CD4-positive, alpha-beta T cell treated with Interleukin-6 at 100 ng/mL for 8 hours (primary cell): ENCODE results near the gene ATP6V1G2.
A peak's percentile ranks its signal among the peaks of the same experiment; 100 is the strongest.

Experiments used
- DNase-seq: peaks from one replicate; pipeline ENCODE4 v3.0.0-alpha.2; 2020; ENCODE audit warnings: mixed read lengths, low spot score

ATP6V1G2 gene

DNA sequence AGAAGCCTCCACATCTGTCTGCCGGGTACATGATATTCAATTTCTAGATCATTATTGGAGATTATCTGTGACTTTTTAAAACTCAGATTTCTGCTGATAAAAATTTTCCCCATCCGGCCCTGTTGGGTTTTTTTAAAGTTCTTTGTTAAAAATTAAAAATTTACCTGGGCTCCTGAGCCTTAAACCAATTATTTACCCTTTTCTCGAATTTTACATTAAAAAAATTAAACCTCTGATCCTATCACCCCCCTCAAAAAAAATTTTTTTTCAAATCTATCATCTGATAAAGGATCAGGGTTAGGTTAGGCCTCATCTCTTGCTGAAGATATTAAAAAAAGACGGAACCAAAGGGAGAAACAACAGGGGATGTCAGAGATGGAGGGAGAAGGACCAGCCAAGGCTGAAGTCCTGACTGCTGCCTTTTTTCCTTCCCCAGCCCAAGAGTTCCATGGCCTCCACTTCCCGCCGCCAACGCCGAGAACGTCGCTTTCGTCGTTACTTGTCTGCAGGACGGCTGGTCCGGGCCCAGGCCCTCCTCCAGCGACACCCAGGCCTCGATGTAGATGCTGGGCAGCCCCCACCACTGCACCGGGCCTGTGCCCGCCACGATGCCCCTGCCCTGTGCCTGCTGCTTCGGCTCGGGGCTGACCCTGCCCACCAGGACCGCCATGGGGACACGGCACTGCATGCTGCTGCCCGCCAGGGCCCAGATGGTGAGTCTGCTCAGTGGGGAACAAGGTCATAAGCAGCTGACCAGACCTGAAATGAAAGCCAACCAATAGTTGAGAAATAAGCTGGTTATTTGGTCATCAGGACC lies 1.5 kb upstream of the ATP6V1G2 start:
- no peak for DNase-seq

DNA sequence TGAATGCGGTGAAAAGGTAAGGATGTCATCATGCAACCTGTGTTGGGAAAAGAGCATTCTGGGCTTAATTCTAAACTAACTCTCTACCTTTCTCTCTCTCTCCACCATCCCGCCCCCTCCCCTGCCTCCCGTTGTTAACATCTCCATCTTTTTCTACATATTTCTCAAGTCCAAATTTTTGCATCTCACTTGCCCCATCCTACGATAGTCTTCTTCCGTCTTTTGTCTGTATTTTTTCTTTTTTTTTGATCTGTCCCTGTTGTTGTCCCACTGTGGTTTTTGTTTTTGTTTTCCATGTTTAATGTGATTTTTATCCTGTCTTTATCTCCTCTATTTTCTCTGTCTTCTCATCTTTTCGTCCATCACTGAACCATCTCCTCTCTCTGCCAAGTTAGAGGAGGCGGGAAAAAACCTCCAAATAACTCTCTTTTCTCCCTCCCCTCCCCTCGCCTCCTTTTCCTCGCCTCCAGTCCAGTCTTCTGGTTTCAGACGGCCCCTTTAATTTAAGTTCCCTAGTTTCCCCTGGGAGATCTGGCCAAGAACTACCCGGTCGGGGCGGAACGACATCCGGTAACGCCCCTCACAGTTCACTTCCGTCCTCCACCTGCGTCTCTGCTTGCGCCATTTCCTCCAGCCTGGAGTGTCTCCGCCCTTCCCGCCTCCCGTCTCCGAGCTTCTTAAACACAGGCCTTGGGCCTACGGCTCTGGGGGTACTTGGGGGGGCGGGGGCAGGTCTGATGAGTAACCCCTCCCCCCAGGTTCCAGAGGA lies 734 bp upstream of the ATP6V1G2 start, which contains the start of gene NFKBIL1:
TSS of gene NFKBIL1 (plus strand) at position 651 of the 769 bp plus-strand sequence. CDS start at position 738, 87 bp downstream.
- DNase-seq: peak; percentile 90

DNA sequence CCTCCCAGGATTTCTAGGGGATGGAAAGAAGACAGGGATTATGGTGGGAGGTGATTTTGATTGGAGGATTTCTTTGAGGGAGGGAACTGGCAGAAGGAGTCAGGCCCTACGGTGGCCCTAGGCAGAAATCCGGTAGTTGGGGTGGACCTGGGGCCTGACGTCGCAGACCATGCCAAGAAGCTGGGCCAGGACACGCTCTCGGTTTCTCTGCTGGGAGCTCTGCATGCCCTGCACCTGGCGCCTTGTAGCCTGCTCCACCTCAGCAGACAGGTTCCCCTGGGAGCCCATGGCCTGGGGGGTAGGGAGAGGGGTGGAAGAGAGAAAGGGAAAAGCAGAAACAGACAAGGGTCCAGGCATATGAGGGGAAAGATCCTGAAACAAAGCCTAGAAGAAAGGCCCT lies 1.1 kb downstream of the ATP6V1G2 start:
- DNase-seq: no peak

DNA sequence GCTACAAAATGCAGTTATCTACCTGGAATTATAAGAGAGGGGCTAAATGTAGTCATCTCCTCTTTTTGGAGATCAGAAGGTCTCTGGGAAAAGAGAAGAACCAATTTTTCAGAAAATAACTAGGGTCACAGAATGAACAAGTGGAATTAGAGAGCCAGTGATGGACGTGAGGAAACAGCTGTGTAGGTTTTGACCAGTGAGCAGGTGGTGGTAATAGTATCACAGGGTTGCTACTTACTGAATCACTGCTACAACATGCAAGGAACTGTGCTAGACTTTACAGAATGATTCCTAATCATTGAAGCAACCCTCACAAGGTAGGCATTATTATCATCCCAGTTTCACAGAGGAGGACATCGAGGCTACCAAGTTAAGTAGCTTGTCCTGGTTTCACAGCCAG lies 1.7 kb downstream of the ATP6V1G2 start:
- DNase-seq: no peak

- DNase-seq: no peak
Observed at GRCh38 chr6:31543639-31544038, 2.8 kb downstream of the ATP6V1G2 start.

DNA sequence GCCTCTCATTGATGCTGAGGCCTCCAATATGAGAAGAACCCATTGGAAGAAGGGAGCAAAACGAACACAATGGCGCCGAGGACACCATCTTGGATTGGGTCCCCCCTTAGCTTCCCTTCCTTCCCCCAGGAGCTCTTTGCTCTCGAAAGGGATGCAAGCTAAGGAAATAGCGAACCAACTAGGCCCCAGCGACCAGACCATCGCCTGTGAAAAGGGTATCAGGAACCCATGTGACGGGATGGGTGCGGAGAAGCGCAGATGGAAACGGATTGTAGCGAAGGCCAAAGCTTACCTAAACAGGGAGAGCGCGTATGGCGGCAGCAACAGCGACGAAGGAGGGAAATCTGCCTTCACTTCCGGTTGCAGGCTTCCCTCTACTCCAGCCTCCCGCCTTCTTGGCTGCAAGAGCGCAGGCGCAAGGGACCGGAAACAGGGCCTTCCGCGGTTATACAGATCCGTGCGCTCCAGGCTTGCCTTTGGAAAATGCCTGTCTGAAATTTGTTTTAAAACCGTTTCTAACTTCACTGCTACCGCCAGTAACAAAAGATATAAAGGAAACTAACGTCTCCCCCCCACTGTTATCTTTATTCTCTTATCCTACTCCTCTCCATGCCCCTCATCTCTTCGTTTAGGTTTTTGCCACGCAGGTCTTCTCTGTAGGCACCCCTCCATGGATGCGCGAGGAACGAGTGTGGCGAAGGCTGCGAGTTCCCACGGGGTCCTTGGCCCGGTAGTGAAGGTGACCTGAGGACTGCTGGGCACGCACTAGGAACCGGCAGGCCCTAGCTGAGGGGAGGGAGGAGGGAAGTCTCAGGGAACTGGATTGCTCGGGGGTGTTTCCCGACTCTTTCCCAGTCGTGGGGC lies 4.5 kb downstream of the ATP6V1G2 start, which contains the start of gene DDX39B:
TSS of gene DDX39B (minus strand) at position 346 of the 864 bp plus-strand sequence. CDS start 1,471 bp downstream, outside the sequence.
- DNase-seq: peak; percentile 96

GRCh38 chr6:31541059-31541657 lies 5.2 kb downstream of the ATP6V1G2 start:
- DNase-seq: peak; percentile 62

DNA sequence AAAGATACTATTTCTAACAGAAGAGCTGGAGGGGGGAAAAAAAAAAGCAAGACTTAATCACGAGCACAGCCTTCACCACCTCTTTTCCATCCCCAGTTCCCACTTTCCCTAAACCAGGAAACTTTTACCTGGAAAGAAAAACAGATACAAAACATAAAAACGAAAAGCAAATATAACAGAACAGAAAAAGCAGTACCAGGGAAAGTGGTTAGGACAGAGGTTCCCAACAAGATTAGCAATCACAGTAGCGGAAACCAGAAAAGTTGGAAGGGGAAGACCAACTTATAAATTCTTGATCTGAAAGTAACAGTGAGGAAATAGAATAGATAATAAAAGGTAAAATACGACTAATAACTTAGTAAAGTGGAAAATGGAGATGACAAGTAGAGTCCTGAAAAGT lies 5.8 kb downstream of the ATP6V1G2 start:
- DNase-seq: no peak

GRCh38 chr6:31538805-31539400 lies 7.5 kb downstream of the ATP6V1G2 start:
- DNase-seq: no peak

GRCh38 chr6:31535538-31536324 lies 10.7 kb downstream of the ATP6V1G2 start:
- no peak for DNase-seq

GRCh38 chr6:31534521-31535040 lies 11.8 kb downstream of the ATP6V1G2 start:
- DNase-seq: no peak

- no peak for DNase-seq
Observed at GRCh38 chr6:31534011-31534410, 12.4 kb downstream of the ATP6V1G2 start.

DNA sequence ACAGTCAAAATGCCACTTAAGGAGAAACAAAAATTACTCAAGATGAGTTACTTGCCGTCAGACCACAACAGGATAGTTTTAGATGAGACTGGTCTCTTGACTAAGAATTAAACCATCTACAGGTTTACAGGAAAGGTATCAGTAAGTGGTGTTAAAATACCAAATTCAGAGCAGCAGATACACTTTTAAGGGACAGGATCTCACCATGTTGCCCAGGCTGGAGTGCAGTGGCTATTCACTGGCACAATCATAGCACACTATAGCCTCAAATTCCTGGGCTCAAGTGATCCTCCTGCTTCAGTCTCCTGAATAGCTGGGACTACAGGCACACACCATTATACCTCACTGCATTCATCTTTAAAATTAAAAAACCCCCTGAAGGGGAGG lies 13.0 kb downstream of the ATP6V1G2 start:
- no peak for DNase-seq

DNA sequence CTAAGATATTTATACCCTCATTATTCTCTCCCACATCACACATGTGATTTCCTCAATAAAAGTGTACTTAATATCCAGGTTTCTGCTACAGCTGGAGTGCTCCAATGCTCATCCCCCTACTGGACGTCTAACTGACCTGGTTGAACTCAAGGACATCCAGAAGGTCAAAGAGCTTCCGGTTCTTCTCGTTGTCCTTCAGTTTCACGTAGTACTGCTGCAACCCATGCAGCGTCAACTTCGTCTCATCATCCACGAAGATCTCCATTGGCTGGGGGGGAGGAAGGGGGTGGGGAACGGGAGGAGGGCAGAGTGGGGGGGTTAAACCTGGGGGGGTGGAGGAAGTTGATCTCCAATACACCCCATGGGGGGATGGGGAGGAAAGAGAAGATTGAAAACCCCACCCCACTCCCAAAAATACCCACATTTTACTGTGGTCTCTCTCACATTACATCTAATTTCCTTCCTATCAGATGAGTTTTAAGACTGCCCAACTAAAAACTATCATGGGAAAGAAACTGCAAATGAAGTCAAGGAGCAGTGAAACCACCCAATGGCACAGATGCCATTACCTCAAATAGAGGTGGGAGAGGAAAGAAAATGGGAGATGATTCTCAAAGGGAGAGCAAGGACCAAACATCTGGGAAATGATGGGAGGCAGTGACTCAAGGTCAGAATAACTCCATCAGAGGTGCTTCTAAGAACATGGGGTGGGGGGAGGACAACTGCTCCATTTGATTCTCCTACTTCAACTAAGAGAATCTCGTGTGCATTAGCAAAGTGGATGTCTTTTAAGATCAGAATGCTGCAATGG lies 13.6 kb downstream of the ATP6V1G2 start:
- no peak for DNase-seq

DNA sequence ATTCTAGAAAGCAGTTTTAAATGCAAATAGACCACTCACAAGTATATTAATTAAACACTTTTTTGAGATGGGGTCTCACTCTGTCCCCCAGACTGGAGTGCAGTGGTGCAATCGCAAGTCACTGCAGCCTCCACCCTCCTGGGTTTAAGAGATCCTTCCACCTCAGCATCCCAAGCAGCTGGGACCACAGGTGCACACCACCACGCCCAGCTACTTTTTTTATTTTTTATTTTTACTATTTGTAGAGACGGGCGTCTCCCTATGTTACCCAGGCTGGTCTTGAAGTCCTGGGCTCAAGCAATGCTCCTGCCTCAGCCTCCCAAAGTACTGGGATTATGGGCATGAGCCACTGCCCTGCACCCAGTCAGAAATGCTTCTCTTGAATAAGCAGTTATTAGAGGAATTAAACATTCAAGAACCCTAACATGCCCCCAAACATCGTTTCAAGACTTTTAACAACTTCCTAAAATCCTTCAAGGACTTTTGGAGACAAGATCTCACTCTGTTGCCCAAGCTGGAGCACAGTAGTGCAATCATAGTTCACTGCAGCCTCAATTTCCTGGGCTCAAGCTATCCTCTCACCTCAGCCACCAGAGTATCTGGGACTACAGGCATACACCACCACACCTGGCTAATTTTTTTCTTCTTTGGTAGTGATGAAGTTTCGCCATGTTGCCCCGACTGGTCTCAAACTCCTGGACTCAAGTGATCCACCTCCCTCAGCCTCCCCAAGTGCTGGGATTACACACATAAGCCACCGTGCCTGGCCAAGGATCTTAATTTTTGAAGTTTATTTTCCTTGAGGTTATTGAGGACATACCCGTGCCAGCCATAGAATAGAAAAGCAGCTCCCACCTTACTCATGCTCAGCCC lies 14.4 kb downstream of the ATP6V1G2 start:
- DNase-seq: no peak

DNA sequence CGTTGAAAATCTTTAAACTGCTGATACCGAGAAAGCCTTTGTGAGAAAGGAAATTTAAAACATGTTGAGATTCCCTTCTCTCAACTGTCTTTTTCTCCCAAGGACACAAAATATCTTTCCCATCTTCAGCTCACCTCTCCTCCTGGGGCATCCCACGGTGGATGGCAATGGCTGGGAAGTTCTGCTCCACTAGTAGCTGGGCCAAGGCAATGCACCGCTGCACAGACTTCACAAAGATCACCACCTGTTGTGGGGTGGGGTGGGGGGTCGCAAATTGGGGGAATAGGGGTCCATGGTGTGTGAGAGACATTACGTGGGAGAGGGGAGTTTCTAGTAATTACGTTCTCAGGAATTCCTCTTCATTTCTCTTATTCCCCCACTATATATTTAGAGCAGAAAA lies 15.2 kb downstream of the ATP6V1G2 start:
- no peak for DNase-seq

- no peak for DNase-seq
Observed at GRCh38 chr6:31530659-31531058, 15.7 kb downstream of the ATP6V1G2 start.
